SU-DHL-6 (cell line): ENCODE data around the gene CGN.

Experiments
- CTCF ChIP-seq: fragments of 200-600 bp; sonication (generic); IDR thresholded peaks from one replicate; pipeline ENCODE4 v1.5.1; 2017; ENCODE audit warnings: antibody characterized with exemption, mild to moderate bottlenecking, low read length, moderate library complexity; ENCODE audit not compliant: insufficient read depth, poor library complexity, severe bottlenecking
- EZH2phosphoT487 ChIP-seq: fragments of 200-600 bp; sonication (generic), shearing (Covaris generic); conservative IDR thresholded peaks from 2 replicates; pipeline ENCODE4 v1.6.1; 2018; ENCODE audit warnings: mild to moderate bottlenecking, antibody characterized with exemption, low read length, moderate library complexity, mixed read lengths

- no peak for TF ChIP-seq CTCF
- no peak for TF ChIP-seq EZH2phosphoT487
Observed at GRCh38 chr1:151499365-151499764, 11.8 kb upstream of the CGN start.
